GM12878 (cell line): Measurements from ENCODE around the gene MYH10. TPM values are rescaled to one million over a fixed set of nuclear protein-coding genes. Genes with fewer than 3 reads are reported as not detected.

ENCODE experiments used
- ATAC-seq: fragments of 200-7000 bp; cut with Tn5 transposase; 3 replicates; pipeline ENCODE4 v1.9.1; 2020; ENCODE audit warnings: mild to moderate bottlenecking, moderate library complexity
- BruUV-seq: library from RNA; stranded (reverse); fragments of 400-500 nt; replicated peaks from 2 replicates; lab custom pipeline; 2021; lab: Mats Ljungman, UMichigan
- CTCF ChIA-PET: fragments of 300-600 bp; sonication (Branson Sonifier 250); formaldehyde crosslinking; extraction: SDS; loops from one replicate; lab custom pipeline; 2021; ENCODE audit warnings: inconsistent platforms; lab: Yijun Ruan, JAX
- POLR2A ChIA-PET: fragments of 350-600 bp; formaldehyde crosslinking; extraction: SDS; loops from one replicate; lab custom pipeline; 2021; ENCODE audit warnings: inconsistent platforms; lab: Charles Lee
- RAD21 ChIA-PET: fragments of 300-600 bp; sonication (Branson Sonifier 250); formaldehyde crosslinking; loops from one replicate; lab custom pipeline; 2023; ENCODE audit warnings: antibody characterized with exemption; ENCODE audit not compliant: unreplicated experiment; lab: Charles Lee
- SMC1A ChIA-PET: fragments of 300-600 bp; sonication (Branson Sonifier 250); formaldehyde crosslinking; loops from one replicate; lab custom pipeline; 2023; ENCODE audit not compliant: unreplicated experiment, uncharacterized antibody; lab: Charles Lee
- DNase-seq: peaks from one replicate; pipeline ENCODE4 v3.0.0-alpha.2; 2011; ENCODE audit warnings: low read depth, low spot score
- FAIRE-seq: peaks from 3 replicates; lab custom pipeline; 2011; peaks lifted over from hg19 to GRCh38; lab: Jason Lieb, UNC
- H2AFZ ChIP-seq: 2 replicates; pipeline ENCODE4 v1.6.0; 2011; ENCODE audit warnings: low read depth, low read length, control low read depth; ENCODE audit not compliant: control insufficient read depth
- H3K27ac ChIP-seq: 2 replicates; pipeline ENCODE4 v1.5.1; 2011; ENCODE audit warnings: control low read depth; ENCODE audit not compliant: control insufficient read depth, insufficient read depth
- H3K27me3 ChIP-seq, 2 experiments: replicated peaks in 1 of 2; 2 replicates each; pipeline versions ENCODE4 v1.6.0 to v1.6.1; 2011; ENCODE audit warnings: low read length in 1 of 2; ENCODE audit not compliant: control insufficient read depth in 2 of 2, insufficient read depth in 2 of 2
- H3K36me3 ChIP-seq, 2 experiments: 2 replicates each; pipeline ENCODE4 v1.5.1; 2011; ENCODE audit warnings: low read length in 1 of 2; ENCODE audit not compliant: control insufficient read depth in 2 of 2, insufficient read depth in 2 of 2
- H3K4me1 ChIP-seq: 2 replicates; pipeline ENCODE4 v1.6.1; 2011; ENCODE audit warnings: mild to moderate bottlenecking, low read length, moderate library complexity, mixed read lengths; ENCODE audit not compliant: control insufficient read depth, insufficient read depth
- H3K4me2 ChIP-seq: 2 replicates; pipeline ENCODE4 v1.6.0; 2011; ENCODE audit warnings: control low read depth; ENCODE audit not compliant: control insufficient read depth, insufficient read depth
- H3K4me3 ChIP-seq: fragments of 200-600 bp; sonication (generic); 2 replicates; pipeline ENCODE4 v1.5.1; 2016
- H3K79me2 ChIP-seq: 2 replicates; pipeline ENCODE4 v1.6.0; 2011; ENCODE audit warnings: low read length; ENCODE audit not compliant: control insufficient read depth, insufficient read depth
- H3K9ac ChIP-seq: 2 replicates; pipeline ENCODE4 v1.8.0; 2011; ENCODE audit warnings: low read length, control low read depth, mixed read lengths; ENCODE audit not compliant: control insufficient read depth, insufficient read depth
- H3K9me3 ChIP-seq: replicated peaks from 3 replicates; pipeline ENCODE4 v1.5.1; 2011; ENCODE audit warnings: mild to moderate bottlenecking, low read length; ENCODE audit not compliant: control insufficient read depth, insufficient read depth
- H4K20me1 ChIP-seq: 2 replicates; pipeline ENCODE4 v1.6.0; 2011; ENCODE audit not compliant: control insufficient read depth, insufficient read depth
- ATF2 ChIP-seq: IDR thresholded peaks from 2 replicates; pipeline ENCODE4 v1.6.1; 2012; ENCODE audit warnings: low read length, inconsistent platforms
- BRCA1 ChIP-seq: IDR thresholded peaks from 2 replicates; pipeline ENCODE4 v1.6.1; 2011; ENCODE audit warnings: low read depth, low read length, improper control_type of control experiment
- CREM ChIP-seq: IDR thresholded peaks from 2 replicates; pipeline ENCODE4 v1.6.1; 2014; ENCODE audit warnings: antibody characterized with exemption, low read depth
- EED ChIP-seq: sonication (generic); IDR thresholded peaks from 2 replicates; pipeline ENCODE4 v1.6.1; 2016; ENCODE audit warnings: antibody characterized with exemption, low read depth
- EGR1 ChIP-seq, 2 experiments: IDR thresholded peaks; 1 replicate in 1 of 2; 2 replicates in 1 of 2; pipeline ENCODE4 v1.6.1; 2011 to 2012; ENCODE audit warnings: low read depth in 2 of 2, low read length in 2 of 2, borderline replicate concordance in 1 of 2, mild to moderate bottlenecking in 1 of 2, moderate library complexity in 1 of 2
- IKZF2 ChIP-seq, 2 experiments: fragments of 450-650 bp; IDR thresholded peaks; 2 replicates each; pipeline ENCODE4 v1.6.1; 2017; ENCODE audit warnings: mild to moderate bottlenecking in 2 of 2, moderate library complexity in 2 of 2
- IRF5 ChIP-seq: fragments of 450-650 bp; IDR thresholded peaks from 2 replicates; pipeline ENCODE4 v1.6.1; 2017; ENCODE audit warnings: borderline replicate concordance
- NRF1 ChIP-seq: conservative IDR thresholded peaks from 2 replicates; pipeline ENCODE4 v1.6.1; 2011; ENCODE audit warnings: mild to moderate bottlenecking, low read depth, low read length, improper control_type of control experiment
- RAD51 ChIP-seq: fragments of 450-650 bp; IDR thresholded peaks from 2 replicates; pipeline ENCODE4 v1.6.1; 2016; ENCODE audit warnings: moderate library complexity, mild to moderate bottlenecking, inconsistent platforms
- RBBP5 ChIP-seq: fragments of 200-600 bp; sonication (generic); conservative IDR thresholded peaks from 2 replicates; pipeline ENCODE4 v1.6.1; 2016
- ZBED1 ChIP-seq: IDR thresholded peaks from 2 replicates; pipeline ENCODE4 v1.6.1; 2016; ENCODE audit warnings: borderline replicate concordance
- ZNF217 ChIP-seq: fragments of 450-650 bp; IDR thresholded peaks from 2 replicates; pipeline ENCODE4 v1.6.1; 2017; ENCODE audit warnings: antibody characterized with exemption, mild to moderate bottlenecking
- ZNF384 ChIP-seq: IDR thresholded peaks from 2 replicates; pipeline ENCODE4 v1.6.1; 2012; ENCODE audit warnings: low read depth, mild to moderate bottlenecking, low read length, improper control_type of control experiment, borderline replicate concordance
- WGBS: methylation state at CpG from one replicate; pipeline ENCODE4 v1.1.6; 2016; ENCODE audit warnings: low lambda C conversion rate; ENCODE audit not compliant: insufficient replicate concordance, insufficient coverage; ENCODE audit errors: missing lambda C conversion rate; 5-methylcytosine and 5-hydroxymethylcytosine counted together
- in situ Hi-C: fragments of 300-500 bp; cut with MboI; formaldehyde crosslinking; loops from 9 replicates; pipeline ENCODE4 v1.14.3; 2018; ENCODE audit warnings: mixed read lengths
- intact Hi-C: fragments of 100-400 bp; cut with micrococcal nuclease; formaldehyde crosslinking; loops from one replicate; pipeline ENCODE4 v1.14.2; 2022; ENCODE audit not compliant: unreplicated experiment
- polyA plus RNA-seq, 11 experiments: library from polyadenylated mRNA; depleted of rRNA in 4 of 11; unstranded in 6 of 11; stranded (reverse) in 5 of 11; fragments of >200 nt; fragmentation: Nextera tagmentation in 4 of 11; fragmentation: Illumina TruSeq in 1 of 11; extraction: Ambion mirVana in 4 of 11; extraction: Trizol in 1 of 11; gene quantifications; 1 replicate in 1 of 11; 2 replicates in 10 of 11; pipeline versions ENCODE4 v1.2.1 to v1.2.3, GENCODE V29; 2011 to 2016; ENCODE audit warnings: inconsistent platforms in 2 of 11, missing spikeins in 2 of 11, low read depth in 1 of 11
- total RNA-seq, 4 experiments: library from RNA; depleted of rRNA in 3 of 4; stranded (reverse); fragments of >200 nt in 3 of 4; fragmentation: Illumina TruSeq in 1 of 4; extraction: Trizol in 1 of 4; gene quantifications; 2 replicates each; pipeline versions ENCODE4 v1.2.1 to v1.2.3, GENCODE V29; 2013 to 2021
- TF ChIP-seq, protein P1 (sequence below): fragments of 450-650 bp; IDR thresholded peaks from 2 replicates; pipeline ENCODE4 v1.6.1; 2017; ENCODE audit warnings: mild to moderate bottlenecking, low read depth, inconsistent platforms; ENCODE audit not compliant: poor library complexity, severe bottlenecking

The MYH10 gene
- total and polyA plus RNA-seq, 10 of the 15 experiments (the other 5 are each of a cell fraction or from before 2014, with no cell fraction given) = 0.33 to 7.1 (median 1.0) TPM

DNA sequence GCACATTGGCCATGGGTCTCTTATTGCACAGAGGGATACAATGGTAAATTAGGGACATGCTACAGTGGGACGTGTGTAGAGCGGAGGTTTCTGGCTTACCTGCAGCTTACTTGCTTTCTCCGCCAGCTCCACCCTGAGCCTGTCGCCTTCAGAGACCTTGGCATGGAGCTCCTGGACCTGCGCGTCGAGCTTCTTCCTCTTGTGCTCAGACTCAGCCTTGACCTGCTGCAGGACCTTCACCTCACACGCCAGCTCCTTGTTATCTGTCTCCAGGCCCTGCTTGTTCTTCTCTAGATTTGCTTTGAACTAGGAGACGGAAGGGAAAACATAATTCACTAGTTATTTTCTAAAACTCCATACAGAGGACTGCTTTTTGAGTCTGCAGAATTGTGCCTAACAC, 131.4 kb downstream of the MYH10 start:
- Histone ChIP-seq H3K9me3 (no peaks in the 10 kb centered on the region), H3K9ac (no peak overlapping the region), H3K4me3 (no peak overlapping the region), H3K36me3 (no peaks in the 10 kb centered on the region), H3K4me2 (no peak overlapping the region), H4K20me1 (no peaks in the 10 kb centered on the region), H3K27ac (no peak overlapping the region), H3K27me3 (no peaks in the 10 kb centered on the region; a peak in 2 of 4 replicates), H3K79me2 (no peaks in the 10 kb centered on the region), H2AFZ (no peak overlapping the region), H3K4me1 (no peaks in the 10 kb centered on the region)
- ATAC-seq = no peak
- WGBS = 56% methylated on average over 9 of the region's 9 CpGs
- intact Hi-C loops = no loop called here
- CTCF ChIA-PET = interaction anchor here (1.2 kb wide), 1 partner anchor 14 kb away, joined by 7 read pairs; no protein-coding TSS in a partner anchor
- RAD21 ChIA-PET = no interaction called here
- SMC1A ChIA-PET = no interaction called here
- BruUV-seq = no TSS peak
- in situ Hi-C loops = no loop called here
- no peak for DNase-seq
- FAIRE-seq = no peak
- POLR2A ChIA-PET = no interaction called here
- TF ChIP-seq, protein P1, sequence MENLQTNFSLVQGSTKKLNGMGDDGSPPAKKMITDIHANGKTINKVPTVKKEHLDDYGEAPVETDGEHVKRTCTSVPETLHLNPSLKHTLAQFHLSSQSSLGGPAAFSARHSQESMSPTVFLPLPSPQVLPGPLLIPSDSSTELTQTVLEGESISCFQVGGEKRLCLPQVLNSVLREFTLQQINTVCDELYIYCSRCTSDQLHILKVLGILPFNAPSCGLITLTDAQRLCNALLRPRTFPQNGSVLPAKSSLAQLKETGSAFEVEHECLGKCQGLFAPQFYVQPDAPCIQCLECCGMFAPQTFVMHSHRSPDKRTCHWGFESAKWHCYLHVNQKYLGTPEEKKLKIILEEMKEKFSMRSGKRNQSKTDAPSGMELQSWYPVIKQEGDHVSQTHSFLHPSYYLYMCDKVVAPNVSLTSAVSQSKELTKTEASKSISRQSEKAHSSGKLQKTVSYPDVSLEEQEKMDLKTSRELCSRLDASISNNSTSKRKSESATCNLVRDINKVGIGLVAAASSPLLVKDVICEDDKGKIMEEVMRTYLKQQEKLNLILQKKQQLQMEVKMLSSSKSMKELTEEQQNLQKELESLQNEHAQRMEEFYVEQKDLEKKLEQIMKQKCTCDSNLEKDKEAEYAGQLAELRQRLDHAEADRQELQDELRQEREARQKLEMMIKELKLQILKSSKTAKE = no peak
- no peak for TF ChIP-seq ZBED1
- TF ChIP-seq ATF2 = no peak
- no peak for TF ChIP-seq RBBP5
- no peak for TF ChIP-seq EED
- no peak for TF ChIP-seq ZNF217
- no peak for TF ChIP-seq ZNF384
- no peak for TF ChIP-seq CREM
- TF ChIP-seq RAD51 = no peak
- TF ChIP-seq IRF5 = no peak
- no peak for TF ChIP-seq EGR1 (IDR thresholded peaks at IDR 0.05; ENCODE audit: borderline replicate concordance in 1 of 2, low read depth in 2 of 2, low read length in 2 of 2)
- TF ChIP-seq NRF1 = no peak
- no peak for TF ChIP-seq BRCA1
- TF ChIP-seq IKZF2 (IDR thresholded peaks at IDR 0.05) = no peak
